H1 (cell line): ENCODE measurements around the gene TRNP1. TPM values are rescaled to one million over a fixed set of nuclear protein-coding genes. Genes with fewer than 3 reads are reported as not detected.

ENCODE experiments used
- CHD7 ChIP-seq: fragments of 300-600 bp; sonication (generic); IDR thresholded peaks from 2 replicates; pipeline ENCODE4 v1.7.1; 2012; ENCODE audit warnings: low read length, moderate library complexity, mild to moderate bottlenecking, inconsistent platforms; ENCODE audit not compliant: insufficient replicate concordance
- NANOG ChIP-seq: IDR thresholded peaks from 2 replicates; pipeline ENCODE4 v1.6.1; 2011; ENCODE audit warnings: low read length, low read depth, mild to moderate bottlenecking, inconsistent platforms; ENCODE audit not compliant: insufficient read depth, poor library complexity, severe bottlenecking
- polyA plus RNA-seq, 7 experiments: library from polyadenylated mRNA; depleted of rRNA in 3 of 7; stranded (reverse) in 5 of 7; unstranded in 2 of 7; fragments of >200 nt in 5 of 7; fragments of 200-250 nt in 2 of 7; gene quantifications; 1 replicate in 5 of 7; 2 replicates in 1 of 7; 4 replicates in 1 of 7; pipeline versions ENCODE4 v1.2.1 to v1.2.3, GENCODE V29; 2011 to 2013; ENCODE audit warnings: missing spikeins in 2 of 7, mixed read lengths in 2 of 7
- total RNA-seq: library from RNA; stranded (reverse); fragmentation: NEBNext Ultra II Directional; extraction: Animal tissue kit (Norgen Biotek cat#: 25700); gene quantifications from 2 replicates; pipeline ENCODE4 v1.2.1, GENCODE V29; 2021

TRNP1 gene
- total and polyA plus RNA-seq, 2 of the 8 experiments (the other 6 are each of a cell fraction or from before 2014, with no cell fraction given): 51.7 to 102 TPM

GRCh38 chr1:27018316-27018715 lies 24.8 kb downstream of the TRNP1 start (continued):
- TF ChIP-seq CHD7: no peak
- no peak for TF ChIP-seq NANOG
